PC-3 (cell line): ENCODE measurements around the gene SMU1. TPM values are rescaled to one million over a fixed set of nuclear protein-coding genes. Genes with fewer than 3 reads are reported as not detected.

Experiments
- ATAC-seq: fragments of 200-7000 bp; cut with Tn5 transposase; 2 replicates; pipeline ENCODE4 v1.9.1; 2020; ENCODE audit warnings: mild to moderate bottlenecking, moderate library complexity
- BruUV-seq: library from RNA; stranded (reverse); fragments of 400-500 nt; replicated peaks from 2 replicates; lab custom pipeline; 2021; lab: Mats Ljungman, UMichigan
- CTCF ChIA-PET: fragments of 300-600 bp; sonication (Branson Sonifier 250); formaldehyde crosslinking; loops from one replicate; lab custom pipeline; 2022; ENCODE audit warnings: antibody characterized with exemption; lab: Charles Lee
- POLR2A ChIA-PET: fragments of 300-600 bp; sonication (Branson Sonifier 250); formaldehyde crosslinking; loops from one replicate; lab custom pipeline; 2022; ENCODE audit warnings: antibody characterized with exemption; ENCODE audit not compliant: unreplicated experiment; lab: Charles Lee
- DNase-seq: peaks from one replicate; pipeline ENCODE4 v3.0.0-alpha.2; 2015
- H2AFZ ChIP-seq: fragments of 300-600 bp; sonication (generic); 2 replicates; pipeline ENCODE4 v1.6.0; 2016; ENCODE audit warnings: antibody characterized with exemption, low read length
- H3F3A ChIP-seq: fragments of 300-600 bp; sonication (generic); one replicate; pipeline ENCODE4 v1.6.0; 2017; ENCODE audit warnings: antibody characterized with exemption, low read length, control low read depth, mild to moderate bottlenecking; ENCODE audit not compliant: unreplicated experiment
- H3K27ac ChIP-seq: fragments of 300-600 bp; sonication (generic); 2 replicates; pipeline ENCODE4 v1.5.1; 2016; ENCODE audit warnings: mild to moderate bottlenecking, low read length
- H3K27me3 ChIP-seq: fragments of 300-600 bp; sonication (generic); 2 replicates; pipeline ENCODE4 v1.6.1; 2016; ENCODE audit warnings: low read length, mixed read lengths
- H3K36me3 ChIP-seq: fragments of 300-600 bp; sonication (generic); 2 replicates; pipeline ENCODE4 v1.6.1; 2016; ENCODE audit warnings: low read depth, mixed run types, low read length, mixed read lengths
- H3K4me1 ChIP-seq: fragments of 300-600 bp; sonication (generic); 2 replicates; pipeline ENCODE4 v1.5.1; 2016; ENCODE audit warnings: low read length; ENCODE audit not compliant: insufficient read depth
- H3K4me2 ChIP-seq: fragments of 300-600 bp; sonication (generic); 2 replicates; pipeline ENCODE4 v1.6.0; 2016; ENCODE audit warnings: low read length
- H3K4me3 ChIP-seq: fragments of 300-600 bp; sonication (generic); 2 replicates; pipeline ENCODE4 v1.5.1; 2016; ENCODE audit warnings: mild to moderate bottlenecking, low read length, mixed read lengths
- H3K79me2 ChIP-seq: fragments of 300-600 bp; sonication (generic); 2 replicates; pipeline ENCODE4 v1.6.1; 2017; ENCODE audit warnings: low read length, mixed read lengths
- H3K9ac ChIP-seq: fragments of 300-600 bp; sonication (generic); 2 replicates; pipeline ENCODE4 v1.6.0; 2016; ENCODE audit warnings: mild to moderate bottlenecking, low read length
- H3K9me2 ChIP-seq: fragments of 300-600 bp; sonication (generic); replicated peaks from 2 replicates; pipeline ENCODE4 v1.6.1; 2016; ENCODE audit warnings: mixed run types, low read length, mixed read lengths
- H3K9me3 ChIP-seq: fragments of 300-600 bp; sonication (generic); 2 replicates; pipeline ENCODE4 v1.6.1; 2016; ENCODE audit warnings: low read length, mixed read lengths
- H4K20me1 ChIP-seq: fragments of 300-600 bp; sonication (generic); 2 replicates; pipeline ENCODE4 v1.6.1; 2016; ENCODE audit warnings: low read length, mixed read lengths
- EZH2 ChIP-seq: fragments of 300-600 bp; sonication (generic); IDR thresholded peaks from one replicate; pipeline ENCODE4 v1.6.1; 2017; ENCODE audit warnings: antibody characterized with exemption, mild to moderate bottlenecking, low read length; ENCODE audit not compliant: unreplicated experiment
- EZH2phosphoT487 ChIP-seq: fragments of 300-600 bp; sonication (generic); IDR thresholded peaks from 2 replicates; pipeline ENCODE4 v1.6.1; 2018; ENCODE audit warnings: mild to moderate bottlenecking, antibody characterized with exemption, low read length, borderline replicate concordance
- intact Hi-C: fragments of 100-400 bp; cut with micrococcal nuclease; formaldehyde crosslinking; loops from 2 replicates; pipeline ENCODE4 v1.9.0; 2023
- total RNA-seq: library from RNA; depleted of rRNA; stranded (reverse); fragments of >200 nt; gene quantifications from 2 replicates; pipeline ENCODE4 v1.2.3, GENCODE V29; 2014
- TF ChIP-seq, protein P1 (sequence below): fragments of 300-600 bp; sonication (generic); conservative IDR thresholded peaks from 2 replicates; pipeline ENCODE4 v1.5.1; 2017; ENCODE audit warnings: antibody characterized with exemption, low read depth, mild to moderate bottlenecking, low read length

SMU1 gene
- total RNA-seq, 1 experiment from 2014 or later, result 17.6 TPM

DNA sequence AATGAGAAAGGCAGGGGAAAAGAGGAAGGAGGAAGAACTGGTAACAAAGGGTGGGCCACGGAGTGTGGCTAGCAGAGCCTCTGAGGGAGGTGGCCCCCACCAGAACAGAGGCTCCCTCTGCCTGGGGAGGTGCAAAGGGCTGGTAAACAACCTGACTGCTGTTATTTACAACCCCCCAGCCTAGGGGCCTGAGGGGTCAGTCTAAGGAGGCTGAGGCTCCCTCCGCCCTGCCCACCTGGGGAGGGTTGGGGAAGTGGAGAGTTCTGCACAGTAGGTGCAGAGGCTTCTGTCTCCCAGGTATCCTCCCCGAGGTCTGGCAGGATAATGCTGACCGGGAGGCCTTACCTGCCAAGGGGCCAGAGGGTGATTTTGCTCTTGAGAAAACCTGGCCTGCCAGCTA is 35.6 kb upstream of the SMU1 start:
- peaks cover 10% of the 10 kb centered on the region; the same call in 1 of the 2 replicates for H3K36me3 ChIP-seq
- no peak overlapping the region for H3K27ac ChIP-seq
- H3K27me3 ChIP-seq, result no peaks in the 10 kb centered on the region

DNA sequence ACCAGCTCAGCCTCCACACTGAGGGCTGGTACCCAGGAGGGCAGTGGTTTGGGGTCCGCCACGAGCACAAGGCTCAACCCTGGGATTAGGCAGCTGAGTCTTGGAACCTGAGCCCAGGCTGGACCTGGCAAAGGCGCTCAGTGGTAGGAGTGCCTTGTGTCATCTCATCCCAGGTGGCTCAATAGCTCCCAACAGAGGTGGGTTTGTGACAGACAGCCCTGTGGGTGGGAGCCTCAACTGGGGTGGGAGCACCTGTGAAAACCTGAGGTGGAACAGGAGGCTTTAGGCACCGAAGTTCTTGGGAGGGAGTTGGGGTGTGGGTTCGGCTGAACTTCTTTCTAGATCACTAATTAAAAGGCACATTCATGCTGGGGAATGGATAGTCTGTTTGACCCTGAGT is 35.2 kb upstream of the SMU1 start:
- ATAC-seq, result no peak
- Histone ChIP-seq H3K9ac (no peak overlapping the region), H3K79me2 (no peaks in the 10 kb centered on the region), H3K27ac (no peak overlapping the region), H3K4me3 (no peak overlapping the region), H3K4me1 (peaks cover 11% of the 10 kb centered on the region), H3K9me2 (no peaks in the 10 kb centered on the region), H3K36me3 (peaks cover 10% of the 10 kb centered on the region; the same call in 1 of the 2 replicates), H3K27me3 (no peaks in the 10 kb centered on the region), H3F3A (no peaks in the 10 kb centered on the region), H4K20me1 (no peaks in the 10 kb centered on the region), H3K9me3 (no peaks in the 10 kb centered on the region), H3K4me2 (no peak overlapping the region), H2AFZ (no peak overlapping the region)
- intact Hi-C loops, result no loop called here
- CTCF ChIA-PET, result no interaction called here
- no peak for DNase-seq
- POLR2A ChIA-PET, result no interaction called here
- no TSS peak for BruUV-seq
- TF ChIP-seq EZH2, result no peak
- TF ChIP-seq, protein P1, sequence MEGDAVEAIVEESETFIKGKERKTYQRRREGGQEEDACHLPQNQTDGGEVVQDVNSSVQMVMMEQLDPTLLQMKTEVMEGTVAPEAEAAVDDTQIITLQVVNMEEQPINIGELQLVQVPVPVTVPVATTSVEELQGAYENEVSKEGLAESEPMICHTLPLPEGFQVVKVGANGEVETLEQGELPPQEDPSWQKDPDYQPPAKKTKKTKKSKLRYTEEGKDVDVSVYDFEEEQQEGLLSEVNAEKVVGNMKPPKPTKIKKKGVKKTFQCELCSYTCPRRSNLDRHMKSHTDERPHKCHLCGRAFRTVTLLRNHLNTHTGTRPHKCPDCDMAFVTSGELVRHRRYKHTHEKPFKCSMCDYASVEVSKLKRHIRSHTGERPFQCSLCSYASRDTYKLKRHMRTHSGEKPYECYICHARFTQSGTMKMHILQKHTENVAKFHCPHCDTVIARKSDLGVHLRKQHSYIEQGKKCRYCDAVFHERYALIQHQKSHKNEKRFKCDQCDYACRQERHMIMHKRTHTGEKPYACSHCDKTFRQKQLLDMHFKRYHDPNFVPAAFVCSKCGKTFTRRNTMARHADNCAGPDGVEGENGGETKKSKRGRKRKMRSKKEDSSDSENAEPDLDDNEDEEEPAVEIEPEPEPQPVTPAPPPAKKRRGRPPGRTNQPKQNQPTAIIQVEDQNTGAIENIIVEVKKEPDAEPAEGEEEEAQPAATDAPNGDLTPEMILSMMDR, result no peak

More for the DNA sequence above, 35.6 kb upstream of the SMU1 start:
- no peaks in the 10 kb centered on the region for H3K79me2 ChIP-seq
- TF ChIP-seq, protein P1, result no peak
- TF ChIP-seq EZH2phosphoT487 (no peak), EZH2 (no peak)
- no peak overlapping the region for H2AFZ ChIP-seq
- intact Hi-C loops, result no loop called here
- ATAC-seq (no peak), DNase-seq (no peak)
- no peak overlapping the region for H3K4me3 ChIP-seq
- H3F3A ChIP-seq, result no peaks in the 10 kb centered on the region
- no peaks in the 10 kb centered on the region for H4K20me1 ChIP-seq
- H3K4me2 ChIP-seq, result no peak overlapping the region
- peaks cover 11% of the 10 kb centered on the region for H3K4me1 ChIP-seq
- ChIA-PET POLR2A (no interaction called here), CTCF (no interaction called here)
- no peak overlapping the region for H3K9ac ChIP-seq
- no peaks in the 10 kb centered on the region for H3K9me2 ChIP-seq
- no peaks in the 10 kb centered on the region for H3K9me3 ChIP-seq
- BruUV-seq, result no TSS peak

DNA sequence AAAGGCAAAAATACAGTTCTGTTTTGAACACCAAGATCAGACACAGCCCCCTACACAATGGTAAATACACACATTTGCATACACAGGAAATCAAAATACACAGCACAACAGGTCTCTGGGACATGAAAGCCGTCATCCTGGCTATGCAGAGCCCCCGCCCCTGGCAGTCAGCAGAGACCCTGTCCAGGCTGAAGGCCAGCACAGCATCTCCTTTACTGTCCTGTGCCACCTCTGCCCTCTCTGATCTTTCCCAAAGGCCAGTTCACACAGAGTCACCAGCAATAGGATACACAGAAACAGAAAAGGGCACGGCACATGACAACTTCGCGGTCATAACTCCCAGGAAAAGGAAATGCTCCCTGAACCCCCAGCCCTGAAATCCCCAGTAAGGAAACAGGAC is 34.2 kb upstream of the SMU1 start:
- no peak overlapping the region for H3K9ac ChIP-seq
- ChIA-PET CTCF (no interaction called here), POLR2A (no interaction called here)
- peaks cover 21% of the 10 kb centered on the region for H3K4me1 ChIP-seq
- H3K9me3 ChIP-seq, result no peaks in the 10 kb centered on the region
- no peak for ATAC-seq
- H3K79me2 ChIP-seq, result no peaks in the 10 kb centered on the region
- H3K36me3 ChIP-seq, result peaks cover 10% of the 10 kb centered on the region; the same call in 1 of the 2 replicates
- no peaks in the 10 kb centered on the region for H3K9me2 ChIP-seq
- intact Hi-C loops, result no loop called here
- no peaks in the 10 kb centered on the region for H4K20me1 ChIP-seq
- TF ChIP-seq EZH2phosphoT487, result no peak
- TF ChIP-seq, protein P1, result no peak
- TF ChIP-seq EZH2, result no peak
- H3K4me2 ChIP-seq, result no peak overlapping the region
- no peak overlapping the region for H3K27ac ChIP-seq
- no peaks in the 10 kb centered on the region for H3F3A ChIP-seq
- no peak for DNase-seq
- no TSS peak for BruUV-seq
- no peak overlapping the region for H3K4me3 ChIP-seq
- H2AFZ ChIP-seq, result no peak overlapping the region
- no peaks in the 10 kb centered on the region for H3K27me3 ChIP-seq
